Astrocyte (in vitro differentiated cells and primary cell): ENCODE measurements around the gene KRTAP9-3. TPM values are rescaled to one million over a fixed set of nuclear protein-coding genes. Genes with fewer than 3 reads are reported as not detected.
"Not testable (repeated sequence)": the region's sequence is repeated elsewhere in the genome, so short reads cannot be mapped to it uniquely, and the experiment has no call there.

Experiments
- DNase-seq: peaks from one replicate; pipeline ENCODE4 v3.0.0-alpha.2; 2010; ENCODE audit warnings: low read depth
- FAIRE-seq: peaks from 2 replicates; lab custom pipeline; 2011; peaks lifted over from hg19 to GRCh38; lab: Jason Lieb, UNC
- H2AFZ ChIP-seq: 2 replicates; pipeline ENCODE4 v1.6.0; 2012; ENCODE audit warnings: low read depth, low read length, inconsistent platforms
- H3K27ac ChIP-seq: 2 replicates; pipeline ENCODE4 v1.5.1; 2011; ENCODE audit warnings: low read depth, low read length, inconsistent platforms
- H3K27me3 ChIP-seq: 2 replicates; pipeline ENCODE4 v1.6.0; 2011; ENCODE audit warnings: low read length, inconsistent platforms; ENCODE audit not compliant: insufficient read depth
- H3K36me3 ChIP-seq: 2 replicates; pipeline ENCODE4 v1.5.1; 2011; ENCODE audit warnings: low read length, inconsistent platforms; ENCODE audit not compliant: insufficient read depth
- H3K4me1 ChIP-seq: 2 replicates; pipeline ENCODE4 v1.5.1; 2011; ENCODE audit warnings: low read length, inconsistent platforms; ENCODE audit not compliant: insufficient read depth
- H3K4me2 ChIP-seq: 2 replicates; pipeline ENCODE4 v1.6.0; 2012; ENCODE audit warnings: low read length, inconsistent platforms
- H3K4me3 ChIP-seq: 2 replicates; pipeline ENCODE4 v1.5.1; 2011; ENCODE audit warnings: low read depth, mild to moderate bottlenecking, low read length, inconsistent platforms; ENCODE audit not compliant: insufficient read depth
- H3K79me2 ChIP-seq: 2 replicates; pipeline ENCODE4 v1.6.0; 2012; ENCODE audit warnings: mild to moderate bottlenecking, low read length, inconsistent platforms; ENCODE audit not compliant: insufficient read depth
- H3K9ac ChIP-seq: 2 replicates; pipeline ENCODE4 v1.6.0; 2012; ENCODE audit warnings: mild to moderate bottlenecking, low read length, inconsistent platforms
- H3K9me3 ChIP-seq: 2 replicates; pipeline ENCODE4 v1.5.1; 2012; ENCODE audit warnings: low read depth, mild to moderate bottlenecking, low read length, inconsistent platforms; ENCODE audit not compliant: insufficient read depth
- H4K20me1 ChIP-seq: 2 replicates; pipeline ENCODE4 v1.6.0; 2012; ENCODE audit warnings: low read length, inconsistent platforms; ENCODE audit not compliant: insufficient read depth
- H3K27ac Mint-ChIP-seq: one replicate; pipeline ENCODE4 v1.8.0; 2021; ENCODE audit warnings: mild to moderate bottlenecking, mixed read lengths; ENCODE audit not compliant: unreplicated experiment
- H3K27me3 Mint-ChIP-seq: one replicate; pipeline ENCODE4 v1.8.0; 2021; ENCODE audit warnings: low read depth, mixed read lengths; ENCODE audit not compliant: unreplicated experiment
- H3K36me3 Mint-ChIP-seq: one replicate; pipeline ENCODE4 v1.8.0; 2021; ENCODE audit warnings: low read depth, mixed read lengths; ENCODE audit not compliant: unreplicated experiment
- H3K4me1 Mint-ChIP-seq: one replicate; pipeline ENCODE4 v1.8.0; 2021; ENCODE audit warnings: low read depth, mixed read lengths; ENCODE audit not compliant: unreplicated experiment
- H3K4me3 Mint-ChIP-seq: one replicate; pipeline ENCODE4 v1.8.0; 2021; ENCODE audit warnings: mild to moderate bottlenecking, moderate library complexity, mixed read lengths; ENCODE audit not compliant: unreplicated experiment
- H3K9me3 Mint-ChIP-seq: one replicate; pipeline ENCODE4 v1.8.0; 2021; ENCODE audit warnings: mild to moderate bottlenecking, mixed read lengths; ENCODE audit not compliant: unreplicated experiment
- CTCF ChIP-seq: IDR thresholded peaks from 2 replicates; pipeline ENCODE4 v1.5.1; 2011; ENCODE audit warnings: low read depth, mild to moderate bottlenecking, inconsistent platforms, low read length, moderate library complexity; ENCODE audit not compliant: insufficient read depth
- EZH2 ChIP-seq: IDR thresholded peaks from 2 replicates; pipeline ENCODE4 v1.6.1; 2012; ENCODE audit warnings: mild to moderate bottlenecking, low read length, inconsistent platforms; ENCODE audit not compliant: insufficient read depth
- total RNA-seq: library from RNA; stranded (reverse); gene quantifications from 2 replicates; pipeline ENCODE4 v1.2.1, GENCODE V29; 2021

The KRTAP9-3 gene
- total RNA-seq, 1 donor from 2014 or later, result not detected

GRCh38 chr17:41251261-41251660 is 19.0 kb downstream of the KRTAP9-3 start:
- no peak for FAIRE-seq
- Mint-ChIP-seq H3K4me1 (no peaks in the 10 kb centered on the region), H3K27ac (no peak overlapping the region), H3K36me3 (no peaks in the 10 kb centered on the region), H3K27me3 (peaks cover 49% of the 10 kb centered on the region), H3K9me3 (no peaks in the 10 kb centered on the region), H3K4me3 (no peak overlapping the region)
- H4K20me1 ChIP-seq, result no peaks in the 10 kb centered on the region
- H3K4me2 ChIP-seq, result no peak overlapping the region
- no peak for TF ChIP-seq EZH2
- no peak for TF ChIP-seq CTCF
- no peak for DNase-seq
- H3K27me3 ChIP-seq, result peaks cover 3% of the 10 kb centered on the region
- H3K9ac ChIP-seq, result no peak overlapping the region
- H3K79me2 ChIP-seq, result no peaks in the 10 kb centered on the region
- H3K27ac ChIP-seq, result no peak overlapping the region
- H2AFZ ChIP-seq, result no peak overlapping the region
- H3K9me3 ChIP-seq, result no peaks in the 10 kb centered on the region
- no peaks in the 10 kb centered on the region for H3K4me1 ChIP-seq
- H3K36me3 ChIP-seq, result no peaks in the 10 kb centered on the region
- no peak overlapping the region for H3K4me3 ChIP-seq

- H3K4me3 ChIP-seq, result no peak overlapping the region
- H3K4me2 ChIP-seq, result no peak overlapping the region
- no peaks in the 10 kb centered on the region for H3K4me1 Mint-ChIP-seq
- H3K27ac ChIP-seq, result no peak overlapping the region
- H3K27me3 Mint-ChIP-seq, result peaks cover 38% of the 10 kb centered on the region
- H3K4me3 Mint-ChIP-seq, result no peak overlapping the region
- no peak overlapping the region for H3K27ac Mint-ChIP-seq
- DNase-seq, result no peak
- H2AFZ ChIP-seq, result no peak overlapping the region
- H3K4me1 ChIP-seq, result no peaks in the 10 kb centered on the region
- H3K9ac ChIP-seq, result no peak overlapping the region
- H3K79me2 ChIP-seq, result no peaks in the 10 kb centered on the region
- no peaks in the 10 kb centered on the region for H3K36me3 Mint-ChIP-seq
- no peaks in the 10 kb centered on the region for H3K9me3 ChIP-seq
- no peaks in the 10 kb centered on the region for H4K20me1 ChIP-seq
- H3K36me3 ChIP-seq, result no peaks in the 10 kb centered on the region
- H3K27me3 ChIP-seq, result no peaks in the 10 kb centered on the region
- no peaks in the 10 kb centered on the region for H3K9me3 Mint-ChIP-seq
- TF ChIP-seq CTCF (no peak), EZH2 (no peak)
- FAIRE-seq, result no peak
Observed at GRCh38 chr17:41254861-41255260, 22.6 kb downstream of the KRTAP9-3 start.

GRCh38 chr17:41255381-41256290 is 23.4 kb downstream of the KRTAP9-3 start, which contains the start of gene KRTAP9-9:
Gene KRTAP9-9, plus strand, starts transcription at chr17:41255384.
- not testable (repeated sequence) for H3K79me2 ChIP-seq, DNase-seq, H3K27ac Mint-ChIP-seq, H3K36me3 ChIP-seq, H3K9ac ChIP-seq, H4K20me1 ChIP-seq, H3K4me3 ChIP-seq, H3K36me3 Mint-ChIP-seq, H3K9me3 ChIP-seq, H3K4me3 Mint-ChIP-seq, FAIRE-seq, H3K27ac ChIP-seq, H3K4me1 Mint-ChIP-seq, H3K4me2 ChIP-seq, H2AFZ ChIP-seq, H3K9me3 Mint-ChIP-seq, H3K27me3 ChIP-seq, H3K4me1 ChIP-seq
- peaks cover 32% of the 10 kb centered on the region for H3K27me3 Mint-ChIP-seq
